ENCODE results near the gene PODNL1. TPM values are rescaled to one million over a fixed set of nuclear protein-coding genes. Genes with fewer than 3 reads are reported as not detected.

Gene PODNL1
- total RNA-seq, 2 donors from 2014 or later: 2.4 to 8.7 TPM

GRCh38 chr19:13959962-13960862 is 22.0 kb upstream of the PODNL1 start:
- intact Hi-C loops (cut with DNase I): no loop called here

GRCh38 chr19:13959141-13959961 is 21.1 kb upstream of the PODNL1 start:
- intact Hi-C loops (cut with DNase I): no loop called here

More at GRCh38 chr19:13959962-13960862, 22.0 kb upstream of the PODNL1 start:
- no peak for DNase-seq (ENCODE audit: low spot score)

GRCh38 chr19:13958043-13958442 is 19.8 kb upstream of the PODNL1 start:
- DNase-seq (ENCODE audit: low spot score): no peak
- intact Hi-C loops (cut with DNase I): no loop called here

More at GRCh38 chr19:13959141-13959961, 21.1 kb upstream of the PODNL1 start:
- no peak for DNase-seq (ENCODE audit: low spot score)

GRCh38 chr19:13957051-13957450 is 18.8 kb upstream of the PODNL1 start:
- intact Hi-C loops (cut with DNase I): no loop called here

GRCh38 chr19:13956365-13956744 is 18.1 kb upstream of the PODNL1 start:
- intact Hi-C loops (cut with DNase I): no loop called here
- no peak for DNase-seq (ENCODE audit: low spot score)

More at GRCh38 chr19:13957051-13957450, 18.8 kb upstream of the PODNL1 start:
- no peak for DNase-seq (ENCODE audit: low spot score)

- DNase-seq (ENCODE audit: low spot score): no peak
- intact Hi-C loops (cut with DNase I): no loop called here
These were observed 17.6 kb upstream of the PODNL1 start for GRCh38 chr19:13955662-13956364.

- DNase-seq (ENCODE audit: low spot score): no peak
- intact Hi-C loops (cut with DNase I): no loop called here
These were observed 16.0 kb upstream of the PODNL1 start for GRCh38 chr19:13954185-13954584.

- DNase-seq (ENCODE audit: low spot score): no peak
- intact Hi-C loops (cut with DNase I): loop anchor here in 1 of 2 donors (1.0 kb wide), 2 partner anchors 21 to 35 kb away; no protein-coding TSS in a partner anchor
These were observed 14.8 kb upstream of the PODNL1 start for GRCh38 chr19:13952931-13953531.

- DNase-seq (ENCODE audit: low spot score): peak; percentile 100
- intact Hi-C loops (cut with DNase I): loop anchor here in 1 of 2 donors (1.0 kb wide), 2 partner anchors 22 to 34 kb away; no protein-coding TSS in a partner anchor
These were observed 14.1 kb upstream of the PODNL1 start, which contains the start of gene DCAF15 for GRCh38 chr19:13952154-13952930. TSS of gene DCAF15 (plus strand) at chr19:13952509. CDS start at chr19:13952513, 4 bp downstream.

GRCh38 chr19:13951799-13952153 is 13.6 kb upstream of the PODNL1 start:
- no peak for DNase-seq (ENCODE audit: low spot score)
- intact Hi-C loops (cut with DNase I): loop anchor here in 1 of 2 donors (1.0 kb wide), 2 partner anchors 23 to 33 kb away; no protein-coding TSS in a partner anchor

- intact Hi-C loops (cut with DNase I): no loop called here
- DNase-seq (ENCODE audit: low spot score): no peak
These were observed 12.8 kb upstream of the PODNL1 start for GRCh38 chr19:13951043-13951442.

GRCh38 chr19:13946414-13946813 is 8.2 kb upstream of the PODNL1 start:
- no peak for DNase-seq (ENCODE audit: low spot score)
- intact Hi-C loops (cut with DNase I): no loop called here

GRCh38 chr19:13942023-13942684 is 3.9 kb upstream of the PODNL1 start:
- no peak for DNase-seq (ENCODE audit: low spot score)
- intact Hi-C loops (cut with DNase I): no loop called here

GRCh38 chr19:13937479-13938300 is 527 bp downstream of the PODNL1 start:
- no peak for DNase-seq (ENCODE audit: low spot score)
- intact Hi-C loops (cut with DNase I): no loop called here

GRCh38 chr19:13935765-13936510 is 2.3 kb downstream of the PODNL1 start:
- intact Hi-C loops (cut with DNase I): no loop called here
- DNase-seq (ENCODE audit: low spot score): no peak

GRCh38 chr19:13934785-13935109 is 3.5 kb downstream of the PODNL1 start:
- intact Hi-C loops (cut with DNase I): no loop called here

More at GRCh38 chr19:13934785-13935109, 3.5 kb downstream of the PODNL1 start:
- no peak for DNase-seq (ENCODE audit: low spot score)

All from posterior vena cava (tissue), 2 donors.